Endothelial cell of umbilical vein (primary cell): ENCODE data around the gene ANGEL1. TPM values are rescaled to one million over a fixed set of nuclear protein-coding genes. Genes with fewer than 3 reads are reported as not detected.

Experiments
- BruUV-seq: library from RNA; stranded (reverse); fragments of 400-500 nt; replicated peaks from 2 replicates; lab custom pipeline; 2021; lab: Mats Ljungman, UMichigan
- CTCF ChIA-PET: fragments of 300-600, 350-600 bp; sonication (Branson Sonifier 250); formaldehyde crosslinking; loops from one replicate; lab custom pipeline; 2021; ENCODE audit warnings: antibody characterized with exemption, inconsistent platforms; lab: Charles Lee
- POLR2A ChIA-PET: fragments of 300-600, 350-600 bp; sonication (Branson Sonifier 250); formaldehyde crosslinking; loops from one replicate; lab custom pipeline; 2021; ENCODE audit warnings: antibody characterized with exemption, inconsistent platforms; lab: Charles Lee
- DNase-seq: peaks from one replicate; pipeline ENCODE4 v3.0.0-alpha.2; 2011; ENCODE audit warnings: low read depth, low spot score
- FAIRE-seq: peaks from 2 replicates; lab custom pipeline; 2011; peaks lifted over from hg19 to GRCh38; lab: Jason Lieb, UNC
- H2AFZ ChIP-seq: 2 replicates; pipeline ENCODE4 v1.6.0; 2012; ENCODE audit warnings: low read depth, low read length, control low read depth, inconsistent platforms
- H3K27ac ChIP-seq: 2 replicates; pipeline ENCODE4 v1.5.1; 2011; ENCODE audit warnings: low read depth, mild to moderate bottlenecking, control low read depth, low read length, moderate library complexity; ENCODE audit not compliant: insufficient read depth
- H3K27me3 ChIP-seq, 2 experiments: 2 replicates each; pipeline versions ENCODE4 v1.6.0 to v1.6.1; 2011; ENCODE audit warnings: low read length in 2 of 2, mixed read lengths in 1 of 2; ENCODE audit not compliant: control insufficient read depth in 2 of 2, insufficient read depth in 2 of 2
- H3K36me3 ChIP-seq, 2 experiments: 2 replicates in 1 of 2; 3 replicates in 1 of 2; pipeline ENCODE4 v1.5.1; 2011; ENCODE audit warnings: low read length in 2 of 2, mild to moderate bottlenecking in 1 of 2, moderate library complexity in 1 of 2; ENCODE audit not compliant: control insufficient read depth in 2 of 2, insufficient read depth in 2 of 2; ENCODE audit errors: extremely low read depth in 1 of 2
- H3K4me1 ChIP-seq: 3 replicates; pipeline ENCODE4 v1.5.1; 2011; ENCODE audit warnings: mild to moderate bottlenecking, low read length; ENCODE audit not compliant: control insufficient read depth, insufficient read depth; ENCODE audit errors: extremely low read depth
- H3K4me2 ChIP-seq: 2 replicates; pipeline ENCODE4 v1.6.1; 2011; ENCODE audit warnings: low read length, control low read depth, mixed read lengths; ENCODE audit not compliant: insufficient read depth
- H3K4me3 ChIP-seq, 3 experiments: fragments of 200-600 bp in 1 of 3; sonication (generic), shearing (Covaris generic) in 1 of 3; replicated peaks in 1 of 3; 2 replicates each; pipeline ENCODE4 v1.5.1; 2011 to 2016; ENCODE audit warnings: control low read depth in 3 of 3, low read length in 3 of 3, mild to moderate bottlenecking in 2 of 3, inconsistent platforms in 1 of 3, low read depth in 1 of 3, moderate library complexity in 1 of 3; ENCODE audit not compliant: insufficient read depth in 1 of 3
- H3K79me2 ChIP-seq: 2 replicates; pipeline ENCODE4 v1.6.0; 2012; ENCODE audit warnings: low read length, inconsistent platforms; ENCODE audit not compliant: control insufficient read depth, insufficient read depth
- H3K9ac ChIP-seq: replicated peaks from 2 replicates; pipeline ENCODE3; 2011; ENCODE audit warnings: low read length, control low read depth; ENCODE audit not compliant: insufficient read depth; ENCODE audit errors: extremely low read depth
- H3K9me1 ChIP-seq: replicated peaks from 3 replicates; pipeline ENCODE4 v1.6.0; 2011; ENCODE audit warnings: mild to moderate bottlenecking, low read length; ENCODE audit not compliant: control insufficient read depth, insufficient read depth; ENCODE audit errors: extremely low read depth
- H3K9me3 ChIP-seq: replicated peaks from 2 replicates; pipeline ENCODE4 v1.5.1; 2012; ENCODE audit warnings: low read length, inconsistent platforms; ENCODE audit not compliant: control insufficient read depth, insufficient read depth
- H4K20me1 ChIP-seq: replicated peaks from 2 replicates; pipeline ENCODE3; 2011; ENCODE audit warnings: mild to moderate bottlenecking, low read length; ENCODE audit not compliant: control insufficient read depth, insufficient read depth; ENCODE audit errors: extremely low read depth
- CTCF ChIP-seq, 2 donors: IDR thresholded peaks; 1 replicate in 1 of 2; 2 replicates in 1 of 2; pipeline ENCODE4 v1.5.1; 2011; ENCODE audit warnings: low read length in 2 of 2, mild to moderate bottlenecking in 2 of 2, moderate library complexity in 2 of 2, control low read depth in 1 of 2, inconsistent platforms in 1 of 2, low read depth in 1 of 2; ENCODE audit not compliant: insufficient read depth in 1 of 2; ENCODE audit errors: extremely low read depth in 1 of 2
- FOS ChIP-seq: IDR thresholded peaks from 2 replicates; pipeline ENCODE4 v1.6.1; 2011; ENCODE audit warnings: mild to moderate bottlenecking, low read length, moderate library complexity, borderline replicate concordance; ENCODE audit not compliant: insufficient read depth
- GATA2 ChIP-seq: IDR thresholded peaks from 2 replicates; pipeline ENCODE4 v1.7.0; 2011; ENCODE audit warnings: low read depth, mild to moderate bottlenecking, moderate library complexity, mixed read lengths, low read length; ENCODE audit not compliant: insufficient read length, insufficient read depth
- MYC ChIP-seq: IDR thresholded peaks from one replicate; pipeline ENCODE4 v1.6.1; 2011; ENCODE audit warnings: mild to moderate bottlenecking, low read depth, low read length
- POLR2A ChIP-seq: IDR thresholded peaks from 2 replicates; pipeline ENCODE4 v1.6.1; 2012; ENCODE audit warnings: low read depth, mild to moderate bottlenecking, control low read depth, low read length
- POLR2AphosphoS5 ChIP-seq: IDR thresholded peaks from 2 replicates; pipeline ENCODE4 v1.6.1; 2012; ENCODE audit warnings: low read depth, mild to moderate bottlenecking, control low read depth, low read length, moderate library complexity; ENCODE audit not compliant: insufficient read depth
- dilution Hi-C: fragments of 300-500 bp; cut with MboI; formaldehyde crosslinking; loops from one replicate; pipeline ENCODE4 v1.15.0; 2019; ENCODE audit warnings: low sequenced_read_pairs; ENCODE audit not compliant: extremely low pct_ligation_motif_present
- intact Hi-C: fragments of 100-400 bp; cut with micrococcal nuclease; formaldehyde crosslinking; loops from one replicate; pipeline ENCODE4 v1.10.0; 2022
- polyA plus RNA-seq, 4 experiments: library from polyadenylated mRNA; depleted of rRNA in 3 of 4; stranded (reverse) in 3 of 4; unstranded in 1 of 4; fragments of >200 nt; gene quantifications; 2 replicates each; pipeline versions ENCODE4 v1.2.1 to v1.2.3, GENCODE V29; 2011 to 2012; ENCODE audit warnings: missing spikeins in 1 of 4
- total RNA-seq: library from RNA; stranded (reverse); gene quantifications from 2 replicates; pipeline ENCODE4 v1.2.3, GENCODE V29; 2021
- TF ChIP-seq, protein P1 (sequence below): IDR thresholded peaks from 2 replicates; pipeline ENCODE4 v1.6.1; 2011; ENCODE audit not compliant: insufficient read depth, insufficient read length

ANGEL1 gene
- total and polyA plus RNA-seq, 2 donors (not counting 3 experiments of a cell fraction or from before 2014, with no cell fraction given): 14.8 to 22.0 TPM

GRCh38 chr14:76780875-76781647 is 31.6 kb downstream of the ANGEL1 start:
- no TSS peak for BruUV-seq
- dilution Hi-C loops (no loop called here), intact Hi-C loops (no loop called here)
- Histone ChIP-seq H3K79me2 (no peaks in the 10 kb centered on the region), H3K27ac (no peak overlapping the region), H3K4me3 (no peak overlapping the region), H3K4me2 (no peak overlapping the region), H4K20me1 (no peaks in the 10 kb centered on the region), H3K9me1 (no peaks in the 10 kb centered on the region), H3K4me1 (no peaks in the 10 kb centered on the region), H3K36me3 (peaks cover 2 to 36% of the 10 kb centered on the region in 2 experiments), H2AFZ (no peak overlapping the region), H3K9me3 (no peaks in the 10 kb centered on the region), H3K9ac (no peak overlapping the region), H3K27me3 (no peaks in the 10 kb centered on the region)
- DNase-seq: no peak
- POLR2A ChIA-PET: no interaction called here
- FAIRE-seq: no peak
- TF ChIP-seq POLR2AphosphoS5 (peak; percentile 12), GATA2 (no peak)
- CTCF ChIA-PET: interaction anchor here (1.6 to 15.4 kb wide), 3 partner anchors 11 to 68 kb away, joined by 4 to 557 read pairs (median 7); no protein-coding TSS in a partner anchor

DNA sequence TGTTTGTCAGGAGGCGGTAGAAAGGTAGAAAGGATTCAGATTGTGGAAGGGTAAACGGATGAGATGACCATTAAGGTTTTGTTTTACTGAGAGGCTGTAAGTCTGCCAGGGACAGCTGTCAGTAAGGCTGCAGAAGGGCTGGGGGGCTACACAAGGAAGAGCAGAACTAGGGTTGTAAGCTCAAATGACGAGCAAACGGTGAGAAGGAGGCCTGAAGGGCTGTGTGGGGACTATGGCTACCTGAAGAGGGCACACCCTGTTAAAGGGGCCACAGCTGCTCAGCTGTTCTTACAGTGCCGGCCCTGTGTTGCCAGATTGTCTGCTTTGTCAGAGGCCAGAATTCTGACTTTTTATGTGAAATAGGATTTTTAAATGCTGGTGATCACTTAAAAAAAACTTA is 32.3 kb downstream of the ANGEL1 start:
- H3K4me2 ChIP-seq: no peak overlapping the region
- no peaks in the 10 kb centered on the region for H3K9me1 ChIP-seq
- H3K27me3 ChIP-seq: no peaks in the 10 kb centered on the region
- no peaks in the 10 kb centered on the region for H3K4me1 ChIP-seq
- peaks cover 2 to 36% of the 10 kb centered on the region in 2 experiments for H3K36me3 ChIP-seq
- no peak for DNase-seq
- no TSS peak for BruUV-seq
- no peaks in the 10 kb centered on the region for H3K79me2 ChIP-seq
- H3K27ac ChIP-seq: no peak overlapping the region
- no peak for FAIRE-seq
- H2AFZ ChIP-seq: no peak overlapping the region
- POLR2A ChIA-PET: no interaction called here
- TF ChIP-seq, protein P1, sequence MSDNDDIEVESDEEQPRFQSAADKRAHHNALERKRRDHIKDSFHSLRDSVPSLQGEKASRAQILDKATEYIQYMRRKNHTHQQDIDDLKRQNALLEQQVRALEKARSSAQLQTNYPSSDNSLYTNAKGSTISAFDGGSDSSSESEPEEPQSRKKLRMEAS: no peak
- TF ChIP-seq FOS (no peak), POLR2AphosphoS5 (no peak), MYC (no peak), CTCF (IDR thresholded peaks at IDR 0.05; ENCODE audit: extremely low read depth in 1 of 2, insufficient read depth in 1 of 2, low read depth in 1 of 2, low read length in 2 of 2) (no peak), POLR2A (no peak)
- intact Hi-C loops (no loop called here), dilution Hi-C loops (no loop called here)
- H3K4me3 ChIP-seq: no peak overlapping the region
- no peak overlapping the region for H3K9ac ChIP-seq
- H4K20me1 ChIP-seq: no peaks in the 10 kb centered on the region
- CTCF ChIA-PET: interaction anchor here (1.6 to 15.4 kb wide), 3 partner anchors 10 to 67 kb away, joined by 4 to 557 read pairs (median 7); no protein-coding TSS in a partner anchor
- H3K9me3 ChIP-seq: no peaks in the 10 kb centered on the region
